ENCODE data around the gene NR3C2. TPM values are rescaled to one million over a fixed set of nuclear protein-coding genes. Genes with fewer than 3 reads are reported as not detected.

Gene NR3C2
- total RNA-seq, 1 experiment from 2014 or later: 1.6 TPM

DNA sequence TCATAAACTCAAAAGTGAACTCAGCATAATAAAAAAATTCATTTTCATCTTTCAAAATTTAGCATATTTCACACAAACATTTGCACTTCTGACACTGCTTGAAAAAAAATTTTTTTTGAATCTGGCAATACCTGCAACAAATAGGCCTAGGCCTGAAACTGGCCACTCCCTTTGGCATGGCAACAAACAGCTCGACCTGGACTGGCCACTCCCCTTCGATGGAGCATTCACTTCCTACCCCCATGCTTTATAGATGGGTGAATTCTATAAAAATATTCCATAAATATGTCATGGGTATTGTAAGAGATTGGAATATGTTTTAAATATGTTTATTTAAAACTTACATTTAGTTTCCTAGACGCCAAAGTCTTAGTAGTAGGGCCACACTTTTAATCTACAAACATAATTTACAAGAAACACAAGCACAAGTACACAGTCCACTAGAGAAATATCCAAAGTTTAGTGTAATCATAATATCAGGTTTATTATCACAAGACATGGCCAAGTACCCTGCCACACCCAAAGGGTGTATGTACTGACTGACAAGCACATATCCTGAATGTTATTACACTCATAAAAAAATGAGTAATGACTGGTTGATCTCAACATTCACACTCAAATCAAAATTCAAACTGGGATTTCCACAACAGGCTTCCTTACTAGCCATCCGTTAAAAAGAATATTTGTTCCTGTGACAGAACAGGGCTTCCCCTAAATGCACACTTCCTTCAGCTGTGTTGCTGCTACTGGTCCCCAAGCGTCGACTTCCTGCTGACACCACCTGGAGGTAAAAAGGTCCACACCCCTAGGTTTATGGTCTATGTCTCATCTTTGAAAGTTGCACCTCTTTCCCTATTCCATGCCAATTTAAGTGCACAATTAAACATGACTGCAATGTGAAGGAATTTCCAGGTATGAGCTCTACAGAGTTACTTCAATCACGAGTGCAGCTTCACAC lies 271.5 kb downstream of the NR3C2 start:
- Histone ChIP-seq H3K27me3 (ENCODE audit: low read length) (no peaks in the 10 kb centered on the region), H3K4me1 (ENCODE audit: low read length) (no peaks in the 10 kb centered on the region), H3K9ac (ENCODE audit: low read length) (no peak overlapping the region), H3K4me3 (ENCODE audit: low read length) (no peak overlapping the region), H3K79me2 (ENCODE audit: low read length) (no peaks in the 10 kb centered on the region), H3K4me2 (ENCODE audit: low read depth, low read length, poor library complexity, severe bottlenecking) (no peak overlapping the region), H3K36me3 (ENCODE audit: insufficient read depth, low read length) (no peaks in the 10 kb centered on the region), H3K9me3 (ENCODE audit: low read length) (no peaks in the 10 kb centered on the region), H3K27ac (ENCODE audit: low read length) (no peak overlapping the region), H4K20me1 (ENCODE audit: insufficient read depth, low read depth, low read length) (no peaks in the 10 kb centered on the region), H3K9me2 (replicated peaks; ENCODE audit: insufficient read depth, low read length) (no peaks in the 10 kb centered on the region), H2AFZ (ENCODE audit: low read length) (no peak overlapping the region)
- DNase-seq: no peak

DNA sequence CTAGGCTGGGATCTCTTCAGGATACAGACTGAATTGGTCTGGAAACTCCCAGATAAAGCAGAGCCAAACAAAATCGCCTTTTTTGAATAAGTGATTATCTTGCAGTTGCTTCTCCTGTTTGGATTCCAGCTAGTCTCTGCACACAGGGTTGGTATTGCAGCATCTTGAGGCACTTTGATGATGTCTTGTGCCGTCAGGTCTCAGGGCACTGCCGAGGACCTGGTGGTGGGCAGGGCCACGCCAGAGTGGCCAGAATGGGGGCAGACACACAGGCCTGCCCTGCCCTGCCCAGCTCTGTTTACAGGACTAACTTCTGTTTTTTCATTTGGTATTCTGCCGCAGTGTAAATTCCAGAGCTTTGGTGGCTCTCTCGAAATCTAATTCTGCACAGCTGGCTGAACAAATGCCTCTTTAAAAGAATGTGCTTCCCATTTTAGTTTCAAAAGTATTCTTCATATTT lies 276.1 kb downstream of the NR3C2 start:
- no peak for DNase-seq
- no peaks in the 10 kb centered on the region for H4K20me1 ChIP-seq (ENCODE audit: insufficient read depth, low read depth, low read length)

DNA sequence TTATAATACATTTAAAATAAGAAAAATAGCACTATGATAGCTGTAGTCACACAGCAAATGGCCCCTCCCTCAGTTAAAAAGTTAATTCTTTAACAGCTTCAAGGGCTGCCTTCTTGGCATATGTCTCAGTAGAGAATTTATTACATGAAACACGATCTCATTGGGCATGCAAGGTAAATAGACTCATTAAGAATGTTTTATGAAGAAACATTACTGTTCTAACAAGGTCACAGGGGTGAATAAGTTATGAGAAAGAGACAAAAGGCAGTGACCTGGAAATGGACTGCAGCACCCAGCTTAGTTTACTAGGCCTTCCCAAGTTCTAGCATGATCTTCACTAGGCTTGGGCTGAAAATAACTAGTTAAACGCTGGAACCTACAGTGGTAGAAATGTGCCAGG lies 277.7 kb downstream of the NR3C2 start:
- Histone ChIP-seq H3K4me2 (ENCODE audit: low read depth, low read length, poor library complexity, severe bottlenecking) (no peak overlapping the region), H3K9me3 (ENCODE audit: low read length) (no peaks in the 10 kb centered on the region), H4K20me1 (ENCODE audit: insufficient read depth, low read depth, low read length) (no peaks in the 10 kb centered on the region), H3K79me2 (ENCODE audit: low read length) (no peaks in the 10 kb centered on the region), H3K27ac (ENCODE audit: low read length) (no peak overlapping the region), H3K27me3 (ENCODE audit: low read length) (no peaks in the 10 kb centered on the region), H3K36me3 (ENCODE audit: insufficient read depth, low read length) (no peaks in the 10 kb centered on the region), H3K4me1 (ENCODE audit: low read length) (no peaks in the 10 kb centered on the region), H3K9ac (ENCODE audit: low read length) (no peak overlapping the region), H3K4me3 (ENCODE audit: low read length) (no peak overlapping the region), H2AFZ (ENCODE audit: low read length) (no peak overlapping the region), H3K9me2 (replicated peaks; ENCODE audit: insufficient read depth, low read length) (no peaks in the 10 kb centered on the region)
- no peak for DNase-seq

More for the DNA sequence above, 276.1 kb downstream of the NR3C2 start:
- H2AFZ ChIP-seq (ENCODE audit: low read length): no peak overlapping the region
- no peaks in the 10 kb centered on the region for H3K4me1 ChIP-seq (ENCODE audit: low read length)
- H3K4me3 ChIP-seq (ENCODE audit: low read length): no peak overlapping the region
- no peaks in the 10 kb centered on the region for H3K36me3 ChIP-seq (ENCODE audit: insufficient read depth, low read length)
- no peaks in the 10 kb centered on the region for H3K9me2 ChIP-seq (replicated peaks; ENCODE audit: insufficient read depth, low read length)
- H3K79me2 ChIP-seq (ENCODE audit: low read length): no peaks in the 10 kb centered on the region
- no peak overlapping the region for H3K9ac ChIP-seq (ENCODE audit: low read length)
- H3K9me3 ChIP-seq (ENCODE audit: low read length): no peaks in the 10 kb centered on the region
- H3K27ac ChIP-seq (ENCODE audit: low read length): no peak overlapping the region
- no peak overlapping the region for H3K4me2 ChIP-seq (ENCODE audit: low read depth, low read length, poor library complexity, severe bottlenecking)
- H3K27me3 ChIP-seq (ENCODE audit: low read length): no peaks in the 10 kb centered on the region

DNA sequence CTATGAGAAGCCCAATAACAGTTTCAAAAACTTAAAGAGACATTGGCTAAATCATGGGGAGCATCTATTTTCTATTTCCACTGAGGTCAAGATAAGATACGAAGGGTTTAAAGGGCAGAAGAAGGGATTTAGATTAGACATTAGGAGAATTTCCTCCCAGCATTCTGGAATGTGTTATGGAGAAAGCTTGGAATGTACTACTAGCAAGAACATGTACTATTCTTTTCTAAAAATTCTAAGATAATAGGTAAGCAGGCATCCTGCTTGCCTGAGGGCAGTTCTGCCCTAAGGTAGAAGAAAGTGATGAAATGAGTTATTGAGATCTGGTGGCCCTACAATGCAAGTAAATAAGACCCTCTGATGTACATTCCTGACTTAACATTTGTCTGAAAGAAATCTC lies 279.2 kb downstream of the NR3C2 start:
- H4K20me1 ChIP-seq (ENCODE audit: insufficient read depth, low read depth, low read length): no peaks in the 10 kb centered on the region
- H3K36me3 ChIP-seq (ENCODE audit: insufficient read depth, low read length): no peaks in the 10 kb centered on the region
- no peak overlapping the region for H3K4me2 ChIP-seq (ENCODE audit: low read depth, low read length, poor library complexity, severe bottlenecking)
- no peak overlapping the region for H3K27ac ChIP-seq (ENCODE audit: low read length)
- no peaks in the 10 kb centered on the region for H3K27me3 ChIP-seq (ENCODE audit: low read length)
- H3K4me3 ChIP-seq (ENCODE audit: low read length): no peak overlapping the region
- no peak for DNase-seq
- H3K9ac ChIP-seq (ENCODE audit: low read length): no peak overlapping the region
- H2AFZ ChIP-seq (ENCODE audit: low read length): no peak overlapping the region
- H3K4me1 ChIP-seq (ENCODE audit: low read length): no peaks in the 10 kb centered on the region
- no peaks in the 10 kb centered on the region for H3K79me2 ChIP-seq (ENCODE audit: low read length)
- H3K9me3 ChIP-seq (ENCODE audit: low read length): no peaks in the 10 kb centered on the region
- H3K9me2 ChIP-seq (replicated peaks; ENCODE audit: insufficient read depth, low read length): no peaks in the 10 kb centered on the region

DNA sequence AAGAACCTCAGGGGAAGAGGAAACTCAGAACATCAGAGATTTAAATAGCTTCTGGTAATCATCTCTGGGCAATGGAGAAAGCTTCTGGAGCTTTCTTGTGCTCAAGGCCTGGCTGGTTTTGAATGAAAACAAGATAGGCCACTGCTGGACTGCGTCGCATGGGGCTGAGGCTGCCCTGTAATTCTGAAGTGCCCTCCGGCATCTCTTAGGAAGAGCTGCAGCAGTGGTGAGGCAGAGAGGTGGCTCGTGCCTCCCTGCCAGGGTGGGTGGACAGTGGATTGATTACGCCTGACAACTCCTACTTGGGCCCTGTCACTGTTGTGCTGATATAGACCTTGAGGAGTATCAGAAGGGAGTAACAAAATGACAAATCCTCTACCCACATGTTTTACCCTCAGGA lies 279.7 kb downstream of the NR3C2 start:
- Histone ChIP-seq H2AFZ (ENCODE audit: low read length) (no peak overlapping the region), H3K4me2 (ENCODE audit: low read depth, low read length, poor library complexity, severe bottlenecking) (no peak overlapping the region), H4K20me1 (ENCODE audit: insufficient read depth, low read depth, low read length) (no peaks in the 10 kb centered on the region), H3K27me3 (ENCODE audit: low read length) (no peaks in the 10 kb centered on the region), H3K9me2 (replicated peaks; ENCODE audit: insufficient read depth, low read length) (no peaks in the 10 kb centered on the region), H3K36me3 (ENCODE audit: insufficient read depth, low read length) (no peaks in the 10 kb centered on the region), H3K79me2 (ENCODE audit: low read length) (no peaks in the 10 kb centered on the region), H3K9me3 (ENCODE audit: low read length) (no peaks in the 10 kb centered on the region), H3K4me1 (ENCODE audit: low read length) (no peaks in the 10 kb centered on the region), H3K27ac (ENCODE audit: low read length) (no peak overlapping the region), H3K9ac (ENCODE audit: low read length) (no peak overlapping the region), H3K4me3 (ENCODE audit: low read length) (no peak overlapping the region)
- DNase-seq: no peak

DNA sequence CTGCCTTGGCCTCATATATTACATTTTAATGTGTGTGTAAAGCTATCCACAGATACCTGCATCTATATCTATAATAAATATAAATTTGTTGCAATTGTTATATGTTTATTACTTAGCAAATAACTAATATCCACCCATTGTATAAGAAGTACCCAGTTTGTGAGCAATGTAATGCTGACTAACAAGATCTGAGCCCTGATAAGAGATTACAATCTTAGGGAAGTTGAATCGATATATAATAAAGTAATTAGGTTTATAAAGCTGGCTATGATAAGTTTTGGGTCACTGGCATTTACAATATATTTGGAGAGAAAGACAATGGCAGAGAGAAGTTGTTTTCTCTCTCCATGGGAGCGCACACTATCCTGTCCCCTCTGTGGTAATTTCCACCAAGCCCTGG lies 280.6 kb downstream of the NR3C2 start:
- H3K4me3 ChIP-seq (ENCODE audit: low read length): no peak overlapping the region
- H3K9me2 ChIP-seq (replicated peaks; ENCODE audit: insufficient read depth, low read length): no peaks in the 10 kb centered on the region
- H4K20me1 ChIP-seq (ENCODE audit: insufficient read depth, low read depth, low read length): no peaks in the 10 kb centered on the region
- H3K36me3 ChIP-seq (ENCODE audit: insufficient read depth, low read length): no peaks in the 10 kb centered on the region
- H3K4me1 ChIP-seq (ENCODE audit: low read length): no peaks in the 10 kb centered on the region
- H3K27me3 ChIP-seq (ENCODE audit: low read length): no peaks in the 10 kb centered on the region
- H3K4me2 ChIP-seq (ENCODE audit: low read depth, low read length, poor library complexity, severe bottlenecking): no peak overlapping the region
- no peak overlapping the region for H2AFZ ChIP-seq (ENCODE audit: low read length)
- no peaks in the 10 kb centered on the region for H3K9me3 ChIP-seq (ENCODE audit: low read length)
- H3K9ac ChIP-seq (ENCODE audit: low read length): no peak overlapping the region
- no peaks in the 10 kb centered on the region for H3K79me2 ChIP-seq (ENCODE audit: low read length)
- DNase-seq: no peak
- no peak overlapping the region for H3K27ac ChIP-seq (ENCODE audit: low read length)

DNA sequence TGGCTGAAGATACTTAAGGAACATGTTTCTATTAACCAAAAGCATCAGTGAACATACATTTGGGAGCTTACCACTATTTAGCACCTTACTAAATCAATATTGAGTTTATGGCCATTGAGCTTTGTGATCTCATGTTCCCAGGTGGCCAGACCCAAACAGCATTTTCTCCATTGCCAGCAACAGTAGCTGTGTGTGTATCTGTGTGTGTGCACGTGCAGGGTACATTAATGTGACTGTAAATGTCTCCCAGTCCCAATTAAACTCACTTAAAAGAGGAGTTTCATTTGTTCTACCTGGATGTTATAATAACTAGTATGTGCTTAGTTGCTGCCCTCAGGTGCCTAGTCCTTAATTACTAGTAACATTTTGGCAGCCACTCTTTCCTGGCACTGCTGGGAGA lies 282.4 kb downstream of the NR3C2 start:
- H3K27ac ChIP-seq (ENCODE audit: low read length): no peak overlapping the region
- no peak overlapping the region for H3K4me3 ChIP-seq (ENCODE audit: low read length)
- no peaks in the 10 kb centered on the region for H3K9me3 ChIP-seq (ENCODE audit: low read length)
- no peaks in the 10 kb centered on the region for H3K27me3 ChIP-seq (ENCODE audit: low read length)
- H3K9ac ChIP-seq (ENCODE audit: low read length): no peak overlapping the region
- H3K4me2 ChIP-seq (ENCODE audit: low read depth, low read length, poor library complexity, severe bottlenecking): no peak overlapping the region
- H3K36me3 ChIP-seq (ENCODE audit: insufficient read depth, low read length): no peaks in the 10 kb centered on the region
- no peaks in the 10 kb centered on the region for H3K4me1 ChIP-seq (ENCODE audit: low read length)
- no peaks in the 10 kb centered on the region for H3K9me2 ChIP-seq (replicated peaks; ENCODE audit: insufficient read depth, low read length)
- no peak for DNase-seq
- no peaks in the 10 kb centered on the region for H3K79me2 ChIP-seq (ENCODE audit: low read length)
- H4K20me1 ChIP-seq (ENCODE audit: insufficient read depth, low read depth, low read length): no peaks in the 10 kb centered on the region
- H2AFZ ChIP-seq (ENCODE audit: low read length): no peak overlapping the region

DNA sequence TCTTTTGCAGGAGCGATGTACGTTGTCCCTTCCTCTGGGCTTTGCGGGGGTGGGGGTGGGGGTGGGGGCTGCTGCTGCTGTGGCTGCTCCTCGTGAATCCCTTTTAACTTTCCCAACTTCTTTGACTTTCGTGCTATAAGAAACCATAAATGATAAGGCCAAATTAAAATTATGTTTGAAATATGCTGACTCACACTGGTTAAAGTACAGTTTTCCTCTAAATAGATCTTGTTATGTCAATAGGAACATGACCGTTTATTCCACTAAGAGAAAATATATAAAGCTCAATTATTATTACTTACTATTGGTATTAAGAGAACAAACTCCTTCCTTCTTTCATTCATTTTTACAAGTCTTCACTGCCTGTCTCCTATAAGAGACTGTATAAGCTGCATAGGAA lies 287.4 kb downstream of the NR3C2 start:
- peaks cover 8% of the 10 kb centered on the region for H3K4me1 ChIP-seq (ENCODE audit: low read length)
- H3K79me2 ChIP-seq (ENCODE audit: low read length): no peaks in the 10 kb centered on the region
- H3K9ac ChIP-seq (ENCODE audit: low read length): no peak overlapping the region

More for the DNA sequence above, 287.4 kb downstream of the NR3C2 start:
- Histone ChIP-seq H3K9me3 (ENCODE audit: low read length) (no peaks in the 10 kb centered on the region), H3K9me2 (replicated peaks; ENCODE audit: insufficient read depth, low read length) (no peaks in the 10 kb centered on the region), H3K27me3 (ENCODE audit: low read length) (no peaks in the 10 kb centered on the region), H3K27ac (ENCODE audit: low read length) (no peak overlapping the region), H2AFZ (ENCODE audit: low read length) (no peak overlapping the region), H3K4me3 (ENCODE audit: low read length) (no peak overlapping the region), H3K4me2 (ENCODE audit: low read depth, low read length, poor library complexity, severe bottlenecking) (no peak overlapping the region), H3K36me3 (ENCODE audit: insufficient read depth, low read length) (no peaks in the 10 kb centered on the region), H4K20me1 (ENCODE audit: insufficient read depth, low read depth, low read length) (no peaks in the 10 kb centered on the region)
- DNase-seq: no peak
